GM18520 (cell line): ENCODE measurements around the gene HCN2.

ENCODE experiments used
- ATAC-seq: cut with Tn5 transposase; IDR thresholded peaks from one replicate; pipeline ENCODE4 v1.9.1; 2021; ENCODE audit not compliant: unreplicated experiment

The HCN2 gene

DNA sequence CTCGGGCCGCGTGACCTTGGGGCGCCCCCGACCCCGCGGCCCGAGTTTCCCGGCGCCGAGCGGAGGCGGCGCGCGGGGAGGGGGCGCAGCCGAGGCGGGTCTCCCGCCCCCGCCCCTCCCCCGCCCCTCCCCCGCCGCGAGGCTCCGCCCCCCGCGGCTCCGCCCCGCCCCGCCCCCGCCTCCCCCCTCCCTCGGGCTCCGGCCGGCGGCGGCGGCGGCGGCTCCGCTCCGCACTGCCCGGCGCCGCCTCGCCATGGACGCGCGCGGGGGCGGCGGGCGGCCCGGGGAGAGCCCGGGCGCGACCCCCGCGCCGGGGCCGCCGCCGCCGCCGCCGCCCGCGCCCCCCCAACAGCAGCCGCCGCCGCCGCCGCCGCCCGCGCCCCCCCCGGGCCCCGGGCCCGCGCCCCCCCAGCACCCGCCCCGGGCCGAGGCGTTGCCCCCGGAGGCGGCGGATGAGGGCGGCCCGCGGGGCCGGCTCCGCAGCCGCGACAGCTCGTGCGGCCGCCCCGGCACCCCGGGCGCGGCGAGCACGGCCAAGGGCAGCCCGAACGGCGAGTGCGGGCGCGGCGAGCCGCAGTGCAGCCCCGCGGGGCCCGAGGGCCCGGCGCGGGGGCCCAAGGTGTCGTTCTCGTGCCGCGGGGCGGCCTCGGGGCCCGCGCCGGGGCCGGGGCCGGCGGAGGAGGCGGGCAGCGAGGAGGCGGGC lies at the start of gene HCN2:
Gene HCN2 (plus strand): TSS at position 189 of the 703 bp plus-strand sequence. CDS start 65 bp downstream, at position 254.
- ATAC-seq = no peak

DNA sequence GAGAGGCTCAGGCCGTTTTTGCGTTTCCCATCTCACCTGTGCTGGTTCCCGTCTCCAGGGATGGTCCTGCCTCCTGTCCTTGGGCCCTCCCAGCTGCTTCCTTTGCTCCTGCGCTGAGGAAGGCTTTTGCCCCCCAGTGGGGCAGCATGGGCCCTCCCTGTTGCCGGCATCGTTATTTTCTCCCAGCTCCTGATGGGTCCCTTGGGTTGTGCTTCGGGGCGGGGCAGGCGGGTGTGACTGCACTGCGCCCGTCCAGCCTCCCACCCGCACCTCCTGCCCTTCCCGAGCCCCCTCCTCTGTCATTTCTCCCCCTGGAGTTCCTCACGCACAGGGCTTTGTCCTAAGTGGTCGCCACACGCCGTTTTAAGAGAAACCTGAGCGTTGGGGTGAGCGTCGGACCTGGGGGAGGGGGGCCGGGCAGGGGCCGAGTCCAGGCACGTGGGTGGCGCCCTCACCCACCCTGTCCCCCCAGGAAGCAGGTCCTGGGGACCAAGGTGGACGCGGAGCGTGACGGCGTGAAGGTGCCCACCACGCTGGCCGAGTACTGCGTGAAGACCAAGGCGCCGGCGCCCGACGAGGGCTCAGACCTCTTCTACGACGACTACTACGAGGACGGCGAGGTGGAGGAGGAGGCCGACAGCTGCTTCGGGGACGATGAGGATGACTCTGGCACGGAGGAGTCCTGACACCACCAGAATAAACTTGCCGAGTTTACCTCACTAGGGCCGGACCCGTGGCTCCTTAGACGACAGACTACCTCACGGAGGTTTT lies 48.6 kb upstream of the HCN2 start:
- no peak for ATAC-seq

DNA sequence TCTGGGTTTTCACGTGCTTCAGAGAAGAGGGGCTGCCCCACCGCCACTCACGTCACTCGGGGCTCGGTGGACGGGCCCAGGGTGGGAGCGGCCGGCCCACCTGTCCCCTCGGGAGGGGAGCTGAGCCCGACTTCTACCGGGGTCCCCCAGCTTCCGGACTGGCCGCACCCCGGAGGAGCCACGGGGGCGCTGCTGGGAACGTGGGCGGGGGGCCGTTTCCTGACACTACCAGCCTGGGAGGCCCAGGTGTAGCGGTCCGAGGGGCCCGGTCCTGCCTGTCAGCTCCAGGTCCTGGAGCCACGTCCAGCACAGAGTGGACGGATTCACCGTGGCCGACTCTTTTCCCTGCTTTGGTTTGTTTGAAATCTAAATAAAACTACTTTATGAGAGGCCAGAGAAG lies 48.0 kb upstream of the HCN2 start:
- no peak for ATAC-seq

DNA sequence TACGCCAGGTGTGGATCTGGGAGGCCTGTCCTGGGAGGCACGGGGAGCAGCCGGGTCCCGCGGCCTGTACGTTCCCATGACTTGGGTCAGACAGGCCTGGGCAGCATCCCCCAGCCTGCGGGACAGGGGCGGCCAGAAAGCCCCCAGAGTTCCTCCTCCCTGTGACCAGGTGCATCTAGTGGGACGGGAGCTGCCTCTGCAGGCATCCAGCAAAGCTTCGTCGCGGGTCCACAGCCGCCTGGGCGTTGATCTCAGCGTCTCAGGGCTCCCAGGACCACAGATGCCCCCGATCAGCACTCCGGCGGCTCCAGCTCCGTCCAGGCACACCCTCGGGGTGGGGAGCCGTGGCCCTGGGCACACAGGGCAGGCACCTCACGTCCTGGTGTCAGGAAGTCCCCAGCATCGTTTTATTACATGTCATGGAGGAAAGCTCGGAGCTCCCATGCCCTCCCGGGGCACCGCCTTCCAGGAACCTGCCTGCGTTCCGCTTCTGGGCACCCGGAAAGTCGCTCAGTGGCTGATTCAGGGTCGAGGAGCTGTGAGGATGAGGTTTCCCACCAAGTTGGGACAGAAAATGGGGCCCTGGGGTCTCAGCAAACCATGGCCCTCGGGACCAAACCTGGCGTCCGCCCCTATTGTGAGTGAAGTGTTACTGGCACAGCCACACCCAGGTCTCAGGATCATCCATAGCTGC lies 47.4 kb upstream of the HCN2 start:
- ATAC-seq = no peak

DNA sequence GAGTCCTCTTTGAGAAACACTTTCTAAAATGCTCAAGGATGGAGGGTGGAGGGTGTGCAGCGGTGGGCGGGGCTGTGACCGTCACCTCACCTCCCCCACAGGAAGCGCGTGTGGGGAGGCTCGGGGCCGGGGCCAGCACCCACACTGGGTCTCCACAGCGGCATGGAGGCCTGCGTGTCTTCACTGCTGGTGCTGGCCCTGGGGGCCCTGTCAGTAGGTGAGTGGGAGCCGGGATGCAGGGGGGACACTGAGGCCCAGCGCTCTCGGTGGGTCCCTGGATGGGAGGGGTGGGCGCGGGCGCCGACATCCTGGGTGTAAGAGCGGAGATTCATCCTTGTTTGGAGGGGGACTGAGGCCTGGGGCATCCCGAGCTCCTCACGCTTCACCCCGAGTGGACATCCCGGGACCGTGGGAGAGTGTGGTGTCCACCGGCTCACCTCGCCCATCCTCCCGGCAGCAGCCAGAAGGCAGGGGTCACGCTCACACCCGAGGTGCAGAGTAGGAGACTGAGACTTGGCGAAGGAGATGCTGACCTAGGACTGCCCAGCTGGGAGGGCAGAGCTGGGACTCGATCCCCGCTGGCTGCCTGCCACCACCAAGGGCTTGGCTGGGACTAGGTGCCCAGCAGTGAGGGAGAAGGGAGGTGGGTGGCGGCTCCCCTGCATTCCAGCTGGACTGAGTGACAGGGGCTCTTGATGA lies 45.6 kb upstream of the HCN2 start, which contains the start of gene GZMM:
Gene GZMM (plus strand): TSS at position 144 of the 699 bp plus-strand sequence. CDS start 19 bp downstream, at position 163.
- no peak for ATAC-seq

DNA sequence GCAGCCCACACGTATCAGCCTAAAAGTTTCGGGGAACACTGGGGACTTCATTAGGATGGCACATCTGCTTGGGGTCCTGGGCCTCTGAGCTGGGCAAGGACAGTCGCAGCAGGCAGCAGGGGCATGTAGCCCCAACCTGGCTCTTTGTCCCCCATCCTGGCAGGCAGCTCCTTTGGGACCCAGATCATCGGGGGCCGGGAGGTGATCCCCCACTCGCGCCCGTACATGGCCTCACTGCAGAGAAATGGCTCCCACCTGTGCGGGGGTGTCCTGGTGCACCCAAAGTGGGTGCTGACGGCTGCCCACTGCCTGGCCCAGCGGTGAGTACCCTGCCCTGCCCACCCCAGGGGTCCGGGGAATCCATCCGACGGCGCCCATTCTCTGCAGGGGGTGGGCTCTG lies 42.6 kb upstream of the HCN2 start:
- ATAC-seq = no peak

DNA sequence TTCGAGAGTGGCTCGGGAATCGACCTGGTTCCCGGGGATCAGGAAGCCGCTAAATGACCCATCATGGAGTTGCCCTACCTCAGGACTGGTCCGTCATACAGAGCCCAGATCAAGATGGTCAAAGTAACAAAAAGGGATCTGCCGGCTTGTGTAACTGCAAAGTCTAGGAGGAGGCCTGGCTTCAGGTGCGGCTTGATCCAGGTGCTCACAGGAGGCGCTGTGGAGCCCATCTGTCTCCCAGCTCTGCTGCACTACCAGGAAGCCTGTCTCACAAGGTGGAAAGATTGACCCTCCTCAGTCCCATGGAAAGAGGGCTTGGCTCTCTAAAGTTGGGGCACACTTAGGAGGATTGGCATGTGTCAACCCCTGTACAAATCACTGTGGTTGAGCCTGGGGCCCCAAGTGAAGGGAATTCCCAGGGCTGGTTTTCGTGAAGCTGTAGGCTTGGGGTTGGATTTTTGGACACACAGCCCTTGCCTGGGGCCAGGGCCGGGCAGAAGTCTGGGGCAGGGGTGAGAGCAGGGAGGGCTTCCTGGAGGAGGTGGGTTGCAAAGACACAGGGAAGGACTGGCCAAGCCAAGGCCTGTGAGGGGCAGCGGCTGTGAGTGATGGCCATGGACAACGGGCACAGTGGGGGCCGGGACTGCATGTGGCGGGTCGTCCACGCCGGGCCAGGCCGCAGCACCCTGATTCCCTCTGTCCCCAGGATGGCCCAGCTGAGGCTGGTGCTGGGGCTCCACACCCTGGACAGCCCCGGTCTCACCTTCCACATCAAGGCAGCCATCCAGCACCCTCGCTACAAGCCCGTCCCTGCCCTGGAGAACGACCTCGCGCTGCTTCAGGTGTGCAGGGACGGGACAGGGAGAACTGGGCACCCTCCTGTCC lies 41.6 kb upstream of the HCN2 start:
- ATAC-seq = no peak

DNA sequence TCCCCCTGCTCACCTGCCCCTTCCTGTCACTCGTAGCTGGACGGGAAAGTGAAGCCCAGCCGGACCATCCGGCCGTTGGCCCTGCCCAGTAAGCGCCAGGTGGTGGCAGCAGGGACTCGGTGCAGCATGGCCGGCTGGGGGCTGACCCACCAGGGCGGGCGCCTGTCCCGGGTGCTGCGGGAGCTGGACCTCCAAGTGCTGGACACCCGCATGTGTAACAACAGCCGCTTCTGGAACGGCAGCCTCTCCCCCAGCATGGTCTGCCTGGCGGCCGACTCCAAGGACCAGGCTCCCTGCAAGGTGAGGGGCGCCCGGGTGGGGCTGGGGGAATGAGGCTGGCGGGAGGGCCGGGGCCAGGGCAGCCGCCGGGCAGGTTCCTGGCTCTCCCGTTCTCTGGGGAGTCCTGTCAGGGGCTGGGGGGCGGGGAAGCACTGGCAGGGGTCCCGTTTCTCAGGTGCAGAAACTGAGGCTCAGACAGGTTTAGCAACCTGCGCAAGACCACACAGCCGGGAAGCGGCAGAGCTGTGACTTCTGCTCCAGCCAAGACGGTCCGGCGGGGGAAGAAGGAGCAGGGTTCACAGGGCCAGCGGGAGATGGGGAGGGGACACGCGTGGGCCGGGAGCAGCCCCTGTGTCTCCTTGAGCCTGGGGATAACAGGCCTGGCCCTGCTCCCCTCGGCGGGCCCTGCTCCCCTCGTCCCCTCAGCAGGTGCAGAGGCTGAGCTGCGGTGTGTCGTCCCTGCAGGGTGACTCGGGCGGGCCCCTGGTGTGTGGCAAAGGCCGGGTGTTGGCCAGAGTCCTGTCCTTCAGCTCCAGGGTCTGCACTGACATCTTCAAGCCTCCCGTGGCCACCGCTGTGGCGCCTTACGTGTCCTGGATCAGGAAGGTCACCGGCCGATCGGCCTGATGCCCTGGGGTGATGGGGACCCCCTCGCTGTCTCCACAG lies 40.5 kb upstream of the HCN2 start:
- ATAC-seq = no peak

DNA sequence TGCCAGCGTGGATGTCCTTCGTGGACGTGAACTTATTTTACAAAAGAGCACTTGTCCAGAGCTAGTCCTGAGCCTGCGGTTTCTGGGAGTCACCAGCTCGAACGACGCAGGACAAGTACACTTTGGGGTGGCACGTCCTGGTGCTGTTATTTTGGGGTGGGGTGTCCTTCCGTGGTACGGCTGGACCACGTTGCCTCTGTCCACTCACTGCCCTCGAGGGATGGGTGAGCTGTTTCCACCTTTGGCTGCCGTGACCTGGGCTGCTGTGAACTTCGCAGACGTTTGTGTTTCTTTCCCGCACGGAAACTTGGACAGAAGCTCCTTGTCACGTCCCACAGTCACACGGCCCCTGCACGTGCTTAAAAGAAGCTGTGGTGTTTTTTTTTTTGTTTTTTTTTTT lies 34.9 kb upstream of the HCN2 start:
- ATAC-seq = no peak

DNA sequence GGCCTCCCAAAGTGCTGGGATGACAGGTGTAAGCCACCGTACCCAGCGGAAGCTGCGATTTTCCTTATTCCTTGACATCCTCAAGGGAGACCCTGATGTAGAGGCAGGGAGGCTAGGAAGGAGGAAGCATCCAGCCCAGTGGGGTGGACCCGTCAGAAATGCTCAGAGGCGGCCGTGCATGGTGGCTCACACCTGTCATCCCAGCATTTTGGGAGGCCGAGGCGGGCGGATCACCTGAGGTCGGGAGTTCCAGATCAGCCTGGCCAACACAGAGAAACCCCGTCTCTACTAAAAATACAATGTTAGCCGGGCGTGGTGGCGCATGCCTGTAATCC lies 34.2 kb upstream of the HCN2 start:
- ATAC-seq = no peak

DNA sequence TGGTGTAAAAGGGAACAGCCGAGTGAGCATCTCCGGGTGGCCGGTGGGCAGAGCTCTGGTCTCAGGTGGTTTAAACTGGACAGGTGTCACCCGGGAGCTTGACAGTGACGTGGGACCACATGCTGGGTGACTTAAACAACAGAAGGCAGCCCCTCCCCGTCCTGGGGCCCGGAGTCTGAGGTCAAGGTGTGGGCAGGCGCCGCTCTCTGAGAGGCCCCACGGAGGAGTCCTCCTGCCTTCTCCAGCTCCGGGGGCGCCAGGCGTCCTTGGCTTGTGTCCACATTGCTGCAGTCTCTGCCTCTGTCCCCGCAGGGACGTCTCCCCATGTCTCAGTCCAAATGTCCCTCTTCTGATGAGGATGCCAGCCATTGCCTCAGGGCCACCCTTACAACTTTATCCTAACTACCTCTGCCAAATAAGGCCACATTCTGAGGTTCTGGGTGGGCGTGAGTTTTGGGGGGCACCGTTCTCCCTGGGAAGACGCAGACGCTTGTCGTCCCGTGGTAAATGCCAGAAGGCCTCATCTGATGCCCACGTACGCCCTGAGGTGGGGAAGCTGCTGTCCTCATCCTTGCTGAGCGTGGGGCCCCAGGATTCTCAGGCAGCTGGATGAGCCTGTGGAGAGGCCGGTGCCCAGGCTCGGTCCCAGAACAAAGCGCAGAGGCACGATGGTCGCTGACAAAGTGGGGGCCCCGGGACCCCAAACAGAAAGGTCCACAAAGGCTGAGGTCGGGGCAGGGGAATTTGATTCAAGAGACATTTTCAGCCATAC lies 32.9 kb upstream of the HCN2 start:
- no peak for ATAC-seq

DNA sequence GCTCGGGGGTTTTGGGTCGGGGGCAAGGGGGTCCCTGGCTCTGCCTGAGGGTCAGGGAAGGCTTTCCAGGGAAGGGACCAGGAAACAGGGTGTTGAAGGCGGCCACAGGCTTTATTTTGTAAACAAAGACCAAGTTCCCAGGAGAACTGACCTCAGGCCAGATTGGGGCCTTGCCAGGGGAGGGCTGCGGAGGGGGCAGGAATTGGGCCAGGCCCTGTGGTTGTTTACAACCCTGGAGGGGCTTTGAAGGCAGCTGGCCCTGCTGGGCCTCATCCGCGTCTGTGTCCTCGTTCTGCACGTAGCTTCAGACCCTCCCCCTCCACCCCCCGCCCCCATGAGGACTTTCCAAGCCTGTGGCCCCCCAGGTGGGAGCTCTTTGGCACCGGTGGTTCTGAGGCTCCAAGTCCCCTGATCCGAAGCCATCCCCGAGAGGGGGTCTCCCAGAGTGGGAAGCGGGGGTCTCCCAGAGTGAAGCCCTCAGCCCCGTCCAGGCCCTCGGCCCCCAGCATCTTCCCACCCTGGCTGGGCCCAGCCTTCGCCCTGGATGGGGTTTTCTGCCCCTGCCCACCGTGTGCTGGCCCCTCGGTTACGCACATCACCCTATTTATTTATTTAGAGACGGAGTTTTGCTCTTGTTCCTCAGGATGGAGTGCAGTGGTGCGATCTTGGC lies 30.8 kb upstream of the HCN2 start:
- no peak for ATAC-seq

DNA sequence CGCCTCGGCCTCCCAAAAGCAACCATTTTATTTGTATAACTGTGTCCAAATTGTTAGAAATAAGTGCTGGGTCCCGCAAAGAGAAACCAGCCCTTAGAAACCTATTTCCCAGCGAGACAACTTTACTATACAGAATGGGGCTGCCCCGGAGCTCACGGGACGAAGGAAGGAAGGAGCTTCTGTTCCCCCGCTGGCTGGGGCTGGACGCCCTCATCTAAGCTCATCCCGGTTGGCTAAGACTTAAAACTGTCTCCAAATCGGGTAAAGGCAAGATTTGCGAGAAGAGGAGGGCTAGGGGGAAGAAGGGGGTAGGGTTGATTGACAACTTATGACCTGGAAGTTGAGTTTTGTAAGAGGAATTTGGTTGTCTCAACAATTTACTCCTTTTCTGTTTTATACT lies 29.6 kb upstream of the HCN2 start:
- no peak for ATAC-seq

DNA sequence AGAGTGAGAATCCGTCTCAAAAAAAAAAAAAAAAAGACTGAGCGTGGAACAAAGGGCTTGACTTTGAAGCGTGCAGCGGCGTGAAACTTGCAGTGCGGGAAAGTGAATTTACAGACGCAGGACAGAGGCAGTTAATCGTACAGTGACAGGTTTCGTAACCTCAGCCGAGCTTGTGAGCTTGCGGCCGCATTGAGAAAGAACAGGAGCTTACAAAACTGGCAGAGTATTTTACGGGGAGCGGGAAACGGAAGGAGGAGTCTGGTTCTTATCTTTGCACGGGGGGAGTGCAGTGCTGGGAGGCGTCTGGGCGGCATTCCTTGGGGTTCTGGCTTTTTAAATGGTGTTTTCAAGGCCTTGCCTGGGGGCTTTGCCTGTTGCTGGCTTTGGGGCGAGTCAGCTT lies 23.3 kb upstream of the HCN2 start:
- ATAC-seq = no peak

DNA sequence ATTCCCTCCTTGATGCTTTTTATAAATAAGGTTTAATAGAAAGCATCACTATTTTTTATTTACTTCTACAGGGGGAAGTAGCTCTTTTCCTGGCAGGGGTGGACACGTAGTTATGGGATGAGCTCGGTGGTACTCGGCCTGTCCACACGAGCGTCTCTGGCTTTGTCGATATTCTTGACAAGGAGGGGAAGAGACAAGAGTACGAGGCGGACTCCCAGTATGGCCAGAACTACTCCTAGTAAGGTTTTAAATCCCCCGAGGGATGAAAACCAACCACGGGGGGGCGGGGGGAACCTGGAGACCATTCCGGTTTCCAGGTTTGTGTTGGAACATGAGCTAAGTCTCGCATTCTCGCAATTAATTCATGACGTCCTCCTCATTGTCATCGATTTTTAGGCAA lies 22.8 kb upstream of the HCN2 start:
- no peak for ATAC-seq

DNA sequence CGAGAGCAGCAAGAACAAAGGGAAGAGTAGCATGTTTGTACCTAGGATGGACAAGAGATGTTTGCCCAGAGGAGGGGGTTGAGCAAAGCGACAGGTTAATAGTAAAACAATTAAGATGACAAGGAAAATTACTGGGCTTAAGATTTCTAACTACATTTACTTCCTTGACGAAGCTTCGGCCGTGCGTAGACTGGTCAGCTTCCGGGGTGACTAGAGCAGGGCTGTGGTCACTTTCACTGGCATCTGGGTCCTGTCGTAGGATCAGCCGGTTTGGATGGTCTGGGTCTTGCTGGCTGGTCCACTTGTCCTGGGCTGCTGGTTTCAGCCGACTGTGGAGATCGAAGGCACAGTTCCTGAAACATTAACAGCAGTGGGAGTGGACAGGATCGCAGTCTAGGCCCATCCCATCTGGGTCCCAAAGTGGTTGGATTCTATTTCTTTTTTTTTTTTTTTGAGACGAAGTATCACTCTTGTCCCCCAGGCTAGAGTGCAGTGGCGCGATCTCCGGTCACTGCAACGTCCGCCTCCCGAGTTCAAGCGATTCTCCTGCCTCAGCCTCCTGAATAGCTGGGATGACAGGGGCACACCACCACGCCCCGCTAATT lies 22.3 kb upstream of the HCN2 start:
- no peak for ATAC-seq

DNA sequence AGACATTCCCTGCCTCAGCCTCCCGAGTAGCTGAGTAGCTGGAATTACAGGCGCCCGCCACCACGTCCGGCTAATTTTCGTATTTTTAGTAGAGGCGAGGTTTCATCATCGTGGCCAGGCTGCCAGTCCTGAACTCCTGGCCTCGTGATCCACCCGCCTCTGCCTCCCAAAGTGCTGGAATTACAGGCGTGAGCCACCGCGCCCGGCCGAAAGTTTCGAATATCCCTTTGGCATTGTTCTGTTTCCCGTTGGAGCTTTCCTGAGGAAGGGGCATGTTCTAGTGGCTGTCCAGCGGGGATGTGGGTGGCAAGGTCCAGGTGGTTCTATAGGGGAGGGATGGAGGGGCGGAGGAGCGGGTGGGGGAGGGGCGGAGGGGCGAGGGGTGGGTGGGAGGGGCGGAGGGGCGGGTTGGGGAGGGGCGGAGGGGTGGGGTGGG lies 19.4 kb upstream of the HCN2 start:
- no peak for ATAC-seq
